Peyer's patch (tissue), 4 donors: ENCODE data around the gene SEMA3D. TPM values are rescaled to one million over a fixed set of nuclear protein-coding genes. Genes with fewer than 3 reads are reported as not detected.

Experiments
- DNase-seq, 3 donors: peaks; one replicate each; pipeline ENCODE4 v3.0.0-alpha.2; 2017 to 2019
- H3K27ac ChIP-seq, 4 donors: fragments of 200-600 bp; sonication (generic); one replicate each; pipeline ENCODE4 v1.5.1; 2016 to 2019
- H3K27me3 ChIP-seq, 2 donors: fragments of 200-600 bp; sonication (generic); one replicate each; pipeline ENCODE4 v1.5.1; 2019
- H3K36me3 ChIP-seq, 3 donors: fragments of 200-600 bp; sonication (generic); one replicate each; pipeline ENCODE4 v1.5.1; 2016 to 2019
- H3K4me1 ChIP-seq, 4 donors: fragments of 200-600 bp; sonication (generic); one replicate each; pipeline ENCODE4 v1.5.1; 2016 to 2019
- H3K4me3 ChIP-seq, 4 donors: fragments of 200-600 bp; sonication (generic); 1 replicate in 3 of 4; 2 replicates in 1 of 4; pipeline ENCODE4 v1.5.1; 2016 to 2019; ENCODE audit warnings: mild to moderate bottlenecking in 1 of 4
- H3K9me3 ChIP-seq, 4 donors: fragments of 200-600 bp; sonication (generic); one replicate each; pipeline ENCODE4 v1.5.1; 2016 to 2019; ENCODE audit warnings: mild to moderate bottlenecking in 1 of 4
- POLR2A ChIP-seq, 2 donors: fragments of 450-650 bp; IDR thresholded peaks; one replicate each; pipeline ENCODE4 v1.5.1; 2017; ENCODE audit warnings: antibody characterized with exemption in 2 of 2, mild to moderate bottlenecking in 2 of 2, moderate library complexity in 2 of 2
- total RNA-seq, 4 donors: library from RNA; depleted of rRNA; stranded (reverse); fragments of >200 nt; gene quantifications; one replicate each; pipeline ENCODE4 v1.1.0, GENCODE V29; 2016
- TF ChIP-seq, protein P1 (sequence below), 6 experiments: fragments of 450-650 bp in 4 of 6; fragments of 200-600 bp in 2 of 6; sonication (generic) in 1 of 6; IDR thresholded peaks; one replicate each; pipeline ENCODE4 v1.5.1; 2017 to 2019; ENCODE audit warnings: antibody characterized with exemption in 6 of 6, mild to moderate bottlenecking in 3 of 6, moderate library complexity in 1 of 6

Gene SEMA3D
- total RNA-seq, 4 donors from 2014 or later, result 4.5 to 7.6 (median 6.5) TPM

DNA sequence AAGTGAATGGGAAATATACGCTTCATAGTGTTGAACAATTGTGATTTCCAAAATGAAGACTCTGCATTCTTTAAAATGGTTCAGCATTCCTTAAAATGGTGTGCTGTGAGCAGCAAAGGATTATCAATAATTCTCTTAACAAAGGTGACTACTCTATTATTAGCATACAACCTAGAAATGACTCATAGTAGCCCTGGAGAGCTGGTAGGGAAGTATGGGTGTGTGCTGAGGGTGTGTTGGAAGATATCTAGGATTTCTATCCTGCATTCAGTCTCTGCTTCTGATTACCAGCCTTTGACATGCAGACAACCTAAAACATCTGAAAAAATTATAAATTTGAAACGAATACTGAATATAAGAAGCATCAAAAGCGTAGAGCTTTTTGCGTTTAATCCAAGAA lies 72.5 kb downstream of the SEMA3D start:
- TF ChIP-seq POLR2A (IDR thresholded peaks at IDR 0.05), result no peak
- TF ChIP-seq, protein P1, sequence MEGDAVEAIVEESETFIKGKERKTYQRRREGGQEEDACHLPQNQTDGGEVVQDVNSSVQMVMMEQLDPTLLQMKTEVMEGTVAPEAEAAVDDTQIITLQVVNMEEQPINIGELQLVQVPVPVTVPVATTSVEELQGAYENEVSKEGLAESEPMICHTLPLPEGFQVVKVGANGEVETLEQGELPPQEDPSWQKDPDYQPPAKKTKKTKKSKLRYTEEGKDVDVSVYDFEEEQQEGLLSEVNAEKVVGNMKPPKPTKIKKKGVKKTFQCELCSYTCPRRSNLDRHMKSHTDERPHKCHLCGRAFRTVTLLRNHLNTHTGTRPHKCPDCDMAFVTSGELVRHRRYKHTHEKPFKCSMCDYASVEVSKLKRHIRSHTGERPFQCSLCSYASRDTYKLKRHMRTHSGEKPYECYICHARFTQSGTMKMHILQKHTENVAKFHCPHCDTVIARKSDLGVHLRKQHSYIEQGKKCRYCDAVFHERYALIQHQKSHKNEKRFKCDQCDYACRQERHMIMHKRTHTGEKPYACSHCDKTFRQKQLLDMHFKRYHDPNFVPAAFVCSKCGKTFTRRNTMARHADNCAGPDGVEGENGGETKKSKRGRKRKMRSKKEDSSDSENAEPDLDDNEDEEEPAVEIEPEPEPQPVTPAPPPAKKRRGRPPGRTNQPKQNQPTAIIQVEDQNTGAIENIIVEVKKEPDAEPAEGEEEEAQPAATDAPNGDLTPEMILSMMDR (IDR thresholded peaks at IDR 0.05), result no peak
- no peak for DNase-seq

DNA sequence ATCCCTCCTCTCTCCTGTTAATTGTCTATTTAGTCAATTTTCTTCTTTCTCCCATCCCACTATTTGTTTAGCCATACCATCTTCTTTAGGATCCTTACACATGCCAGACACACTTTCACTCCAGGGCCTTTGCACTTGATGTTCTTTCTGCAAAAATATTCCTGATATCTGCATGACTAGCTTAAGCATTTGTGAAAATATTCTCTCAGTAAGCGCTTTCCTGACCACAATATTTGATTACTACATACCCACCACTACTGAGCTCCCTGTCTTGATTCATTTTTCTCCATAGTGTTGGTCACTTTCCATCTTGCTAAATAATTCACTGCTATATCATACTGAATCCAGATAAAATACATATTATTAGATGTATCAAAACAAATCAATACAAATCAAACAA lies 75.1 kb downstream of the SEMA3D start:
- TF ChIP-seq, protein P1 (IDR thresholded peaks at IDR 0.05), result no peak
- no peak for TF ChIP-seq POLR2A (IDR thresholded peaks at IDR 0.05)

More for the DNA sequence above, 72.5 kb downstream of the SEMA3D start:
- no peak overlapping the region for H3K4me3 ChIP-seq
- no peaks in the 10 kb centered on the region for H3K36me3 ChIP-seq
- no peaks in the 10 kb centered on the region for H3K27me3 ChIP-seq
- H3K4me1 ChIP-seq, result no peaks in the 10 kb centered on the region
- no peak overlapping the region for H3K27ac ChIP-seq
- H3K9me3 ChIP-seq, result no peaks in the 10 kb centered on the region

DNA sequence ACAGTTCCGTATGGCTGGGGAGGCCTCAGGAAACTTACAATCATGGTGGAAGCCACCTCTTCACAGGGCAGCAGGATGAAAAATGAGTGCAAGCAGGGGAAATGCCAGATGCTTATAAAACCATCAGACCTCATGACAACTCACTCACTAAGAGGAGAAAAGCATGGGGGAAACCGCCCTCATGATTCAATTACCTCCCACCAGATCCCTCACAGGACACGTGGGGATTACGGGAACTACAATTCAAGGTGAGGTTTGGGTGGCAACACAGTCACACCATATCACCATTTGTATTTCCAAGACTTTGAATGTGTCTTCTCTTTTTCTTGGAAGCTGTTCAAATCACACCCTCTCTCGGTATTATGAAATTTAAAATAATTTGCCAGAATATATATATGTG lies 80.1 kb downstream of the SEMA3D start:
- Histone ChIP-seq H3K4me3 (no peak overlapping the region), H3K4me1 (no peaks in the 10 kb centered on the region), H3K36me3 (no peaks in the 10 kb centered on the region), H3K27ac (no peak overlapping the region), H3K27me3 (no peaks in the 10 kb centered on the region), H3K9me3 (no peaks in the 10 kb centered on the region)
- no peak for DNase-seq
- TF ChIP-seq POLR2A (IDR thresholded peaks at IDR 0.05), result no peak
- TF ChIP-seq, protein P1 (IDR thresholded peaks at IDR 0.05), result no peak

More for the DNA sequence above, 75.1 kb downstream of the SEMA3D start:
- no peaks in the 10 kb centered on the region for H3K27me3 ChIP-seq
- H3K4me1 ChIP-seq, result no peaks in the 10 kb centered on the region
- no peak overlapping the region for H3K4me3 ChIP-seq
- no peaks in the 10 kb centered on the region for H3K36me3 ChIP-seq
- DNase-seq, result no peak
- H3K9me3 ChIP-seq, result no peaks in the 10 kb centered on the region
- H3K27ac ChIP-seq, result no peak overlapping the region

DNA sequence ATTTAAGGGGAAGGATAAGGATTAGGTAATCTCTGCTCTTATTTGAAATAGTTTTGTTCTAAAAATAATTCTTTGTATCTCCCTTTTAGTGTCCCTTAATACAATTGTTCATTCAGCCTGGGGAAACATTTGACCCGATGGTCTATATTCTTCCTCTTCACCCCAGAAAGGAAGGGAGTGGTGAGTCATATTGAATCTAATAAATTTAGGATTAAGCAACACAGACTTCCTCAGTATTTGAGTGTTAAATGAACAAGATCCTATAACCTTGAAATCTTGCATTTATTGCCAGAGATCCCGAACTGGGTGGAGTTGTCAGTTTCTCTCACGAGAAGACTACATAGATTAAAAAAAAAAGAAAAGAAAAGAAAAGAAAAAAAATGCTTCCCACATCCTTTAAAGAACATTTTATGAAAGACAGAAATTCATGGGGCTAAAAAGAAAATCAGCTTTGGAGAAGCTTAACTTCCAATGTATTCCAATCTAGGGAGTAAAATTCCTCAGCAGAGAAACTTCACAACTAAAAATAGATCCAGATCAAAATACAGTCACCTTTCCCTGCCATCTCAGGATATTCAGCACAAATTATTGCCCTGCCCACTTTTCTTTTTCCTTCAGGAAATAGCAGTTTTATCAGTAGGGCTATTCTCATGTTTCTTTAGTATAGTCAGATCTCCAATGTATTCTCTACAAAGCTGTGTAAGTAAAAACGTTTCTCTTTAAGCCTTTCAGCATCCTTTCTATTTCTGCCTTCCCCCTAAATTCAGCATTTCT lies 82.2 kb downstream of the SEMA3D start:
- TF ChIP-seq POLR2A (IDR thresholded peaks at IDR 0.05), result no peak
- TF ChIP-seq, protein P1 (IDR thresholded peaks at IDR 0.05), result no peak
- no peaks in the 10 kb centered on the region for H3K27me3 ChIP-seq
- no peak overlapping the region for H3K4me3 ChIP-seq
- H3K36me3 ChIP-seq, result no peaks in the 10 kb centered on the region
- H3K9me3 ChIP-seq, result no peaks in the 10 kb centered on the region
- no peak for DNase-seq
- H3K4me1 ChIP-seq, result no peaks in the 10 kb centered on the region
- no peak overlapping the region for H3K27ac ChIP-seq

DNA sequence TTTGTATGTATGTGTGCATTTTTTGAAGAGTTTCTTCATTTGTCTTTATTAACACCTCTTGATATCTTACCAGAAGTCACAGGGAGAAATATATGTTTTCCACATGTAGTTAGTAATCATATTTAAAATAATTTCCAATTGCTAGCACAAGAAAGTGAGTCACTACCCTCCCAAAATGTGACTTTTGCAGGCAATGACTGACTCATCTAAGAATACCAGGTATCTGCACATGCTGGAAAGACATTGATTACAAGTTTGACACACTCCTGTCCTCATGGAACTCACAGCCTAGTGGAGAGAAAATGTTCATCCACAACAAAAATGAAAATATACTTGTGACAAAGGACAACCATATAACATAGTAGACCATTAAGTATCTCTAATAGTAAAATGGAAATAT lies 82.9 kb downstream of the SEMA3D start:
- Histone ChIP-seq H3K27me3 (no peaks in the 10 kb centered on the region), H3K27ac (no peak overlapping the region), H3K9me3 (no peaks in the 10 kb centered on the region), H3K36me3 (no peaks in the 10 kb centered on the region), H3K4me1 (no peaks in the 10 kb centered on the region), H3K4me3 (no peak overlapping the region)
- no peak for TF ChIP-seq POLR2A (IDR thresholded peaks at IDR 0.05)
- TF ChIP-seq, protein P1 (IDR thresholded peaks at IDR 0.05), result no peak
- no peak for DNase-seq
